Naive thymus-derived CD4-positive, alpha-beta T cell (primary cell): Measurements from ENCODE around the gene SCAND1. TPM values are rescaled to one million over a fixed set of nuclear protein-coding genes. Genes with fewer than 3 reads are reported as not detected.
A peak's percentile ranks its signal among the peaks of the same experiment; 100 is the strongest.
"Not testable (repeated sequence)": the region's sequence is repeated elsewhere in the genome, so short reads cannot be mapped to it uniquely, and the experiment has no call there.

Experiments
- ATAC-seq: fragments of 150-1000 bp; cut with Tn5 transposase; 2 replicates; pipeline ENCODE4 v1.10.0; 2021; ENCODE audit warnings: mild to moderate bottlenecking, moderate library complexity
- CTCF ChIA-PET: fragments of 350-600 bp; sonication (Branson Sonifier 250); formaldehyde crosslinking; loops from one replicate; lab custom pipeline; 2021; ENCODE audit warnings: antibody characterized with exemption; lab: Charles Lee
- POLR2A ChIA-PET: fragments of 350-600 bp; sonication (Branson Sonifier 250); formaldehyde crosslinking; loops from one replicate; lab custom pipeline; 2021; ENCODE audit warnings: antibody characterized with exemption, inconsistent platforms; lab: Charles Lee
- DNase-seq, 9 donors: peaks; one replicate each; pipeline versions ENCODE4 v3.0.0 to v3.0.0-alpha.2; 2020 to 2022; ENCODE audit warnings: mixed read lengths in 1 of 9
- H3K27ac ChIP-seq: one replicate; pipeline ENCODE4 v1.7.0; 2013; ENCODE audit warnings: mild to moderate bottlenecking, low read depth, low read length, moderate library complexity
- H3K27me3 ChIP-seq, 2 donors: one replicate each; pipeline ENCODE4 v1.7.0; 2013; ENCODE audit warnings: low read length in 2 of 2, mild to moderate bottlenecking in 2 of 2, moderate library complexity in 2 of 2; ENCODE audit not compliant: control insufficient read depth in 2 of 2, insufficient read depth in 2 of 2
- H3K36me3 ChIP-seq, 3 experiments: 1 replicate in 2 of 3; 2 replicates in 1 of 3; pipeline ENCODE4 v1.7.0; 2013; ENCODE audit warnings: low read length in 3 of 3, mild to moderate bottlenecking in 3 of 3, moderate library complexity in 1 of 3; ENCODE audit not compliant: insufficient read depth in 3 of 3, control insufficient read depth in 2 of 3
- H3K4me1 ChIP-seq, 2 donors: one replicate each; pipeline ENCODE4 v1.7.0; 2013; ENCODE audit warnings: low read length in 2 of 2, mild to moderate bottlenecking in 2 of 2, moderate library complexity in 1 of 2; ENCODE audit not compliant: control insufficient read depth in 2 of 2, insufficient read depth in 2 of 2
- H3K4me3 ChIP-seq: 2 replicates; pipeline ENCODE4 v1.7.0; 2013; ENCODE audit warnings: mild to moderate bottlenecking, low read length
- H3K9me3 ChIP-seq, 3 experiments: 1 replicate in 2 of 3; 2 replicates in 1 of 3; pipeline ENCODE4 v1.7.0; 2013; ENCODE audit warnings: low read length in 3 of 3; ENCODE audit not compliant: control insufficient read depth in 2 of 3
- H3K27ac Mint-ChIP-seq, 9 donors: one replicate each; pipeline ENCODE4 v1.8.0; 2020 to 2022; ENCODE audit warnings: mixed read lengths in 9 of 9, mild to moderate bottlenecking in 8 of 9, moderate library complexity in 5 of 9, inconsistent platforms in 2 of 9
- H3K27me3 Mint-ChIP-seq, 5 donors: one replicate each; pipeline ENCODE4 v1.8.0; 2021 to 2022; ENCODE audit warnings: mixed read lengths in 5 of 5, mild to moderate bottlenecking in 1 of 5
- H3K36me3 Mint-ChIP-seq, 5 donors: one replicate each; pipeline ENCODE4 v1.8.0; 2020 to 2022; ENCODE audit warnings: mixed read lengths in 5 of 5, mild to moderate bottlenecking in 3 of 5, inconsistent platforms in 1 of 5
- H3K4me1 Mint-ChIP-seq, 7 donors: one replicate each; pipeline ENCODE4 v1.8.0; 2020 to 2022; ENCODE audit warnings: mixed read lengths in 7 of 7, mild to moderate bottlenecking in 3 of 7, inconsistent platforms in 1 of 7
- H3K4me3 Mint-ChIP-seq, 10 donors: one replicate each; pipeline ENCODE4 v1.8.0; 2020 to 2022; ENCODE audit warnings: mild to moderate bottlenecking in 10 of 10, mixed read lengths in 10 of 10, moderate library complexity in 6 of 10, inconsistent platforms in 2 of 10
- H3K9me3 Mint-ChIP-seq, 11 donors: one replicate each; pipeline ENCODE4 v1.8.0; 2020 to 2022; ENCODE audit warnings: mixed read lengths in 11 of 11, mild to moderate bottlenecking in 4 of 11, inconsistent platforms in 1 of 11, moderate library complexity in 1 of 11
- intact Hi-C, 2 donors: fragments of 100-400 bp; cut with micrococcal nuclease; formaldehyde crosslinking; loops; one replicate each; pipeline ENCODE4 v1.15.1; 2023
- polyA plus RNA-seq, 2 donors: library from polyadenylated mRNA; unstranded; fragments of 300-500 nt; fragmentation: Illumina TruSeq; gene quantifications; one replicate each; pipeline ENCODE4 v1.2.3, GENCODE V29; 2021
- total RNA-seq, 6 experiments: library from RNA in 5 of 6; stranded (reverse) in 5 of 6; gene quantifications; 1 replicate in 5 of 6; 2 replicates in 1 of 6; pipeline ENCODE4 v1.2.3 and lab custom pipeline; 2021 to 2026

Gene SCAND1
- total RNA-seq = 10 to 100 TPM; 41.8 to 56.2 (median 51.7) TPM
- polyA plus RNA-seq = 100 to 1,000 TPM; 185 to 212 TPM
- 33.0 reads per million, percentile 62 among the genes with 10 or more reads in this experiment for total RNA-seq (lab: John Stamatoyannopoulos, UW)

DNA sequence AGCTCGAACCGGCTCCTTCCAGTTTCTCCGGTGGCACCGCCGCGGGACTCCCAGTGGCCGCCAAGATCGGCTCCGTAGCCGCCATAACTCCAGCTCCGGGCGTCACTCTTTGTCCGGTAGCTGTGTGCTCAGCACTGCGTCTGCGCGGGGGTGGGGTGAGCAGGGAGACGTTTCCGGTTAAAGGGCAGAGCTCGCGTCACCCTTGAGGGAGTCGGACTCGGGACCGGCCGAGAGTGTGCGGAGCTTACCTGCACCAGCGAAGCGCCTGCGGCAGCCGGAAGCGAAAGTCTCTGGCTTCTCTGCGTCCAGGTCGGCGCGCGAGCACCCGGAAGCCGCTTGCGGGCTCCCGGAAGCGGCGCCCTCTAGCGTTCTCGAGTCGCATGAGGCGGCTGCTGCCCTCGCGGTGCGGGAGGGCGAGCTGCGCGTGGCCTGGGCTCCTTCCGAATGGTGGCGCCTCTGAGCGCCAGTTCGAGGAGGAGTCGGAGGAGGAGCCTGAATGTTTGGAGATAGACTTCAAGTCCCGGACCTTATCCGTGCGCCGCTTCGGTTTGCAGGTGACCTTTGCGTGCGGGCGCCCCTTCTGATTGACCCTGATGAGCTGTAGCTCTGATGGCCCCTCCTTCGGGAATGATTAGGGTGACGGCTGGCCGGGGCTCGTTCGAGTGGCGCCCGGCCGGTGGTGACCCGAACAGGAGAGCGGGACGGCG lies at the start of gene SCAND1:
SCAND1 (minus strand) TSS at position 303 of the 707 bp plus-strand sequence; CDS start at position 85, 218 bp downstream.
- Histone ChIP-seq H3K27ac (peak within 1 kb of the TSS; percentile 98), H3K27me3 (no peaks in the 10 kb centered on the region), H3K4me1 (peaks cover 17 to 23% of the 10 kb centered on the region in 2 donors), H3K9me3 (no peaks in the 10 kb centered on the region), H3K4me3 (peak within 1 kb of the TSS; percentile 84), H3K36me3 (peaks cover 0 to 8% (median 0%) of the 10 kb centered on the region in 3 experiments)
- peak; percentile 92 for ATAC-seq
- Mint-ChIP-seq H3K9me3 (peaks cover 0 to 5% (median 0%) of the 10 kb centered on the region in 11 donors), H3K4me1 (peaks cover 13 to 36% (median 22%) of the 10 kb centered on the region in 7 donors), H3K27me3 (peaks cover 0 to 2% (median 0%) of the 10 kb centered on the region in 5 donors), H3K36me3 (peaks cover 0 to 9% (median 4%) of the 10 kb centered on the region in 5 donors), H3K27ac (peak within 1 kb of the TSS; percentile 96 to 100 (median 99)), H3K4me3 (peak within 1 kb of the TSS; percentile 86 to 99 (median 99))
- intact Hi-C loops = loop anchor here (1.0 to 10.0 kb wide), 28 partner anchors 38 to 1962 kb away; partner anchors contain the start of genes CEP250 (in 2 of the 2), CPNE1 (in 2 of the 2), ERGIC3 (in 2 of the 2) and PHF20 (in 2 of the 2)
- DNase-seq = peak; percentile 94 to 98 (median 97)
- CTCF ChIA-PET = interaction anchor here (0.6 to 2.6 kb wide), 19 partner anchors 8 to 1666 kb away, joined by 3 to 8 read pairs (median 3); partner anchors contain the start of genes AAR2, PHF20 and RBM39
- POLR2A ChIA-PET = interaction anchor here (0.5 to 3.9 kb wide), 43 partner anchors 10 to 1961 kb away, joined by 3 to 44 read pairs (median 4); partner anchors contain the start of genes BLCAP, CEP250, CNBD2 and CPNE1

DNA sequence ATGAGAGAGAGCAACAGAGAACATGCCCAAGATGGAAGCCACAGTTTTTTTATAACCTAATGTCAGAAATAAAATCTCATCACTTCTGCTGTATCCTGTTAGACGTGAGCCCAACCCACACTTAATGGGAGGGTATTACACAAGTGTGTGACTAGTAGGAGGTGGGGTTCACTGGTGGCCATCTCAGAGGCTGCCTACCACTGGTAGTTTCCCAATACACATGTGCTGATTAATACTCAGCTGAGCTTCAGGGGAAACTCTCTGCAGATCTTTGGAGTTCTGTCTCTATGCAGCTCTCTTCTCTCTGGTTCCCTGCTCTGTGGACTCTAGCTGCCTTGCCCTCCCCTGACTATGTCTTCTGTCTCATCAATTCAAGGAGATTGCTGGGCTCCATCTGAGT lies 49.7 kb upstream of the SCAND1 start:
- CTCF ChIA-PET = interaction anchor here (0.7 kb wide), 1 partner anchor 134 kb away, joined by 5 read pairs; no protein-coding TSS in a partner anchor
- POLR2A ChIA-PET = no interaction called here
- peaks cover 0 to 29% (median 12%) of the 10 kb centered on the region in 11 donors for H3K9me3 Mint-ChIP-seq

DNA sequence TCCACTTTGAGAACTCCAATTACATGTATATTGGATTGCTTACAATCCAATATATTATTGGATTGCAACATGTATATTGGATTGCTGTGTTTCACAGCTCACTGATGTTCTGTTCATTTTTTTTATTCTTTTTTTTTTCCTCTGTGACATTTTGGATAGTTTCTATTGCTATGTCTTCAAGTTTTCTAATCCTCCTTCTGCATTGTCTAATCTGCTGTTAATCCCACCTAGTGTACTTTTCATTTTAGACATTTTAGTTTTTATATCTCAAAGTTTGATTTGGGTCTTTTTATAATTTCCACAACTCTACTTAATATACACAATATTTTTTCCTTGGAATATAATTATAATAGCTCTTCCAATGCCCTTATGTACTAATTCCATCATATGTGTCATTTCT lies 48.6 kb upstream of the SCAND1 start:
- Mint-ChIP-seq H3K27me3 (peaks cover 0 to 19% (median 4%) of the 10 kb centered on the region in 5 donors), H3K4me3 (no peak overlapping the region), H3K27ac (no peak overlapping the region), H3K4me1 (no peaks in the 10 kb centered on the region), H3K36me3 (peaks cover 0 to 7% (median 0%) of the 10 kb centered on the region in 5 donors), H3K9me3 (peaks cover 0 to 29% (median 12%) of the 10 kb centered on the region in 11 donors)
- ATAC-seq = no peak
- Histone ChIP-seq H3K27me3 (no peaks in the 10 kb centered on the region), H3K27ac (no peak overlapping the region), H3K36me3 (no peaks in the 10 kb centered on the region), H3K4me1 (no peaks in the 10 kb centered on the region), H3K9me3 (peaks cover 0 to 3% (median 0%) of the 10 kb centered on the region in 3 experiments), H3K4me3 (no peak overlapping the region)
- CTCF ChIA-PET = interaction anchor here (0.7 to 0.9 kb wide), 2 partner anchors 196 to 854 kb away, joined by 3 read pairs; no protein-coding TSS in a partner anchor
- POLR2A ChIA-PET = no interaction called here
- DNase-seq = no peak
- intact Hi-C loops = no loop called here

More for the DNA sequence above, 49.7 kb upstream of the SCAND1 start:
- no peak overlapping the region for H3K4me3 ChIP-seq
- H3K4me1 ChIP-seq = no peaks in the 10 kb centered on the region
- H3K36me3 ChIP-seq = no peaks in the 10 kb centered on the region
- Mint-ChIP-seq H3K4me1 (no peaks in the 10 kb centered on the region), H3K27ac (no peak overlapping the region), H3K4me3 (no peak overlapping the region), H3K27me3 (peaks cover 0 to 19% (median 4%) of the 10 kb centered on the region in 5 donors), H3K36me3 (peaks cover 0 to 7% (median 0%) of the 10 kb centered on the region in 5 donors)
- no peaks in the 10 kb centered on the region for H3K27me3 ChIP-seq
- DNase-seq (no peak), ATAC-seq (peak; percentile 22)
- intact Hi-C loops = no loop called here
- peaks cover 0 to 3% (median 0%) of the 10 kb centered on the region in 3 experiments for H3K9me3 ChIP-seq
- H3K27ac ChIP-seq = no peak overlapping the region

DNA sequence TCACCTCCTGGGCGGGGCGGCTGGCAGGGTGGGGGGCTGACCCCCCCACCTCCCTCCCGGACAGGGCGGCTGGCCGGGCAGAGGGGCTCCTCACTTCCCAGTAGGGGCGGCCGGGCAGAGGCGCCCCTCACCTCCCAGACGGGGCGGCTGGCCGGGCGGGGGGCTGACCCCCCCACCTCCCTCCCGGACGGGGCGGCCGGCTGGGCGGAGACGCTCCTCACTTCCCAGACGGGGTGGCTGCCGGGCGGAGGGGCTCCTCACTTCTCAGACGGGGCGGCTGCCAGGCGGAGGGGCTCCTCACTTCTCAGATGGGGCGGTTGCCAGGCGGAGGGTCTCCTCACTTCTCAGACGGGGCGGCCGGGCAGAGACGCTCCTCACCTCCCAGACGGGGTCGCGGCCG lies 47.0 kb upstream of the SCAND1 start:
- Mint-ChIP-seq H3K9me3 (peaks cover 0 to 29% (median 12%) of the 10 kb centered on the region in 11 donors), H3K27me3 (peaks cover 0 to 19% (median 0%) of the 10 kb centered on the region in 5 donors)
- intact Hi-C loops, H3K4me3 ChIP-seq, POLR2A ChIA-PET, CTCF ChIA-PET, H3K36me3 Mint-ChIP-seq, H3K36me3 ChIP-seq, H3K9me3 ChIP-seq, H3K4me1 ChIP-seq, H3K27ac Mint-ChIP-seq, H3K27ac ChIP-seq, H3K4me1 Mint-ChIP-seq, H3K4me3 Mint-ChIP-seq, ATAC-seq, H3K27me3 ChIP-seq, DNase-seq: not testable (repeated sequence)

DNA sequence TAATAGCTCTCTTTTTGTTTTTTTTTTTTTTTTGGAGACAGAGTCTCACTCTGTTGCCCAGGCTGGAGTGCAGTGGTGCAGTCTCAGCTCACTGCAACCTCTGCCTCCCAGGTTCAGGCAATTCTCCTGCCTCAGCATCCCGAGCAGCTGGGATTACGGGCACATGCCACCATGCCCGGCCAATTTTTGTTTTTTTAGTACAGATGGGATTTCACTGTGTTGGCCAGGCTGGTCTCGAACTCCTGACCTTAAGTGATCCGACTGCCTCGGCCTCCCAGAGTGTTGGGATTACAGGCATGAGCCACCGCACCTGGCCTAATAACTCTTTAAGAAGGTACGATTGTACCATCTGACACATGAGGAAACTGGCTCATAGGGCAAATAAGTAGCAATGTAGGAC lies 42.2 kb upstream of the SCAND1 start:
- H3K36me3 Mint-ChIP-seq, H3K27me3 ChIP-seq, H3K36me3 ChIP-seq, POLR2A ChIA-PET, H3K4me1 ChIP-seq, H3K4me3 ChIP-seq, intact Hi-C loops, H3K9me3 Mint-ChIP-seq, H3K27ac ChIP-seq, H3K27ac Mint-ChIP-seq, H3K4me3 Mint-ChIP-seq, ATAC-seq, H3K27me3 Mint-ChIP-seq, H3K9me3 ChIP-seq, DNase-seq: not testable (repeated sequence)
- CTCF ChIA-PET = interaction anchor here (0.7 to 9.2 kb wide), 2 partner anchors 8 to 140 kb away, joined by 3 to 257 read pairs; no protein-coding TSS in a partner anchor
- H3K4me1 Mint-ChIP-seq = peaks cover 4 to 13% (median 5%) of the 10 kb centered on the region in 7 donors

GRCh38 chr20:35994994-35995453 lies 40.7 kb upstream of the SCAND1 start:
- ChIA-PET POLR2A (interaction anchor here (0.9 kb wide), 2 partner anchors 142 to 144 kb away, joined by 3 read pairs; no protein-coding TSS in a partner anchor), CTCF (interaction anchor here (0.5 to 9.2 kb wide), 10 partner anchors 13 to 353 kb away, joined by 3 to 257 read pairs (median 4); no protein-coding TSS in a partner anchor)
- no peaks in the 10 kb centered on the region for H3K36me3 Mint-ChIP-seq
- no peaks in the 10 kb centered on the region for H3K4me1 ChIP-seq
- H3K27me3 ChIP-seq = no peaks in the 10 kb centered on the region
- peak overlapping the region in 2 of 9 donors; percentile 36 to 52 for H3K27ac Mint-ChIP-seq
- intact Hi-C loops = loop anchor here (1.0 to 2.0 kb wide), 5 partner anchors 55 to 444 kb away; no protein-coding TSS in a partner anchor
- no peak overlapping the region for H3K4me3 Mint-ChIP-seq
- peaks cover 4 to 13% (median 5%) of the 10 kb centered on the region in 7 donors for H3K4me1 Mint-ChIP-seq
- DNase-seq (peak; percentile 59 to 82 (median 76)), ATAC-seq (peak; percentile 91)
- H3K4me3 ChIP-seq = no peak overlapping the region
- H3K9me3 ChIP-seq = no peaks in the 10 kb centered on the region
- no peak overlapping the region for H3K27ac ChIP-seq
- H3K27me3 Mint-ChIP-seq = peaks cover 0 to 9% (median 4%) of the 10 kb centered on the region in 5 donors
- no peaks in the 10 kb centered on the region for H3K36me3 ChIP-seq
- peaks cover 0 to 2% (median 0%) of the 10 kb centered on the region in 11 donors for H3K9me3 Mint-ChIP-seq
